Measurements from ENCODE around the gene ADRA1B.

DNA sequence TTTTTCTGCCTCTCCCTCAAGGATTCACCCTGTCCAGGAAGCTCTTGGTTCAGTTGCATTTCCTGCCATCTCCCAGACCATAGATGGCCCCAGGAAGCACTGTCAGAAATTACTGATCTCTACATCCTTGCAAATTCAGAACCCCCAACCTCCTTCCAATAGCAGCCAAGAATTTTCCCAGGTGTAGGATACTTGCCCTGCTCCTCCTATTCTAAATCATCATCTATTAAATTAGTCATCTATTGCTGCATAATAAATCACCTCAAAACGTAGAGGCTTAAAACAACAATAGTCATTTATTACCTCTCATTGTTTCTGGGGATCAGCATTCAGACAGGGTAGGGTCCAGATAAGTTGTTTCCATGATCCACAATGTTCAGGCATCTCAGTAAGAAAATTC lies 26.1 kb upstream of the ADRA1B start:
- TF ChIP-seq, protein P1, sequence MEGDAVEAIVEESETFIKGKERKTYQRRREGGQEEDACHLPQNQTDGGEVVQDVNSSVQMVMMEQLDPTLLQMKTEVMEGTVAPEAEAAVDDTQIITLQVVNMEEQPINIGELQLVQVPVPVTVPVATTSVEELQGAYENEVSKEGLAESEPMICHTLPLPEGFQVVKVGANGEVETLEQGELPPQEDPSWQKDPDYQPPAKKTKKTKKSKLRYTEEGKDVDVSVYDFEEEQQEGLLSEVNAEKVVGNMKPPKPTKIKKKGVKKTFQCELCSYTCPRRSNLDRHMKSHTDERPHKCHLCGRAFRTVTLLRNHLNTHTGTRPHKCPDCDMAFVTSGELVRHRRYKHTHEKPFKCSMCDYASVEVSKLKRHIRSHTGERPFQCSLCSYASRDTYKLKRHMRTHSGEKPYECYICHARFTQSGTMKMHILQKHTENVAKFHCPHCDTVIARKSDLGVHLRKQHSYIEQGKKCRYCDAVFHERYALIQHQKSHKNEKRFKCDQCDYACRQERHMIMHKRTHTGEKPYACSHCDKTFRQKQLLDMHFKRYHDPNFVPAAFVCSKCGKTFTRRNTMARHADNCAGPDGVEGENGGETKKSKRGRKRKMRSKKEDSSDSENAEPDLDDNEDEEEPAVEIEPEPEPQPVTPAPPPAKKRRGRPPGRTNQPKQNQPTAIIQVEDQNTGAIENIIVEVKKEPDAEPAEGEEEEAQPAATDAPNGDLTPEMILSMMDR (IDR thresholded peaks at IDR 0.05; ENCODE audit: insufficient read depth, low read length, poor library complexity, severe bottlenecking) = no peak
- no peak for TF ChIP-seq EZH2phosphoT487 (conservative IDR thresholded peaks at IDR 0.05; ENCODE audit: low read length)

Measured in SU-DHL-6 (cell line).